ENCODE data around the gene JADE2. TPM values are rescaled to one million over a fixed set of nuclear protein-coding genes. Genes with fewer than 3 reads are reported as not detected.
"Not testable (repeated sequence)": the region's sequence is repeated elsewhere in the genome, so short reads cannot be mapped to it uniquely, and the experiment has no call there.

JADE2 gene
- total RNA-seq, 1 experiment from 2014 or later: 20.8 TPM

GRCh38 chr5:134507452-134507851 is 18.0 kb upstream of the JADE2 start:
- no peak for DNase-seq (ENCODE audit: low spot score)

GRCh38 chr5:134508521-134509195 is 16.8 kb upstream of the JADE2 start:
- no peak for DNase-seq (ENCODE audit: low spot score)

GRCh38 chr5:134509308-134510040 is 16.0 kb upstream of the JADE2 start:
- DNase-seq (ENCODE audit: low spot score): peak; percentile 96

DNA sequence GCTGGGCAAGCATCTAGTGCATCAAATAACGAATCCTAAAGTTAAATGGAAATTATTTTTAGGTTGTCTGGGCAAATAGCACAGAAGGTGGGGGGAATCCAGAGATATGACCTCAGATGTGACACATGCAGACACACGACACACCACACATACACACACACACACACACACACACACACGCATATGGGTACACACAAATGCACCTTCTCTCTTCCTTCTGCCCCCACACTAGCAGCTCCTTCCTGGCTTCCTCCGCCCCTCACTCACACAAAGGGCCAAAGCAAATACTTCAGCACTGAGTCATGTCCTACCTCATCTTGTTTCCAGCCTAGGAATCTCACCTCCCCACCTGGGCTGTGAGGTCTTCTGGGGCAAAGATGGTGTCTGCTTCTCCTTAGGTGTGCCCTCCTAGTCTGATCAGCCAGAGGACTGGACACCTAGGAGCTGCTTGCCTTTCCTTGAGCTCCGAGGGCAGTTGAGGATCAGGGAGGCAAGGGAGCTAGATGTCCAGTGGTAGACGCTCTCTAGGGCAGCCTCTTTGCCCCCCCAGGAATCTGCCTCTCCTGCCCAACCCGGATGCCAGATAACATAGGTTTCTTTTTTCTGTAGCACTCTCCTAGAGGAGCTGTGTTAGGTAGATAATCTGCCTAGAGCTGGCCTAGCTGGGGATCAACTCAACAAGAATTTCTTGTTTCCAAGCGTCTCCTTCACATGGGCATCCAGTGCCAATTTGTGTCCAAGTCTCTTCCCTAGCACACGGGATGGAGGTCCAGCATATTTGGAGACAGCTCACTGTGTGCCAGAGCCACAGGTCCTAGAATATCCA is 14.3 kb upstream of the JADE2 start:
- DNase-seq (ENCODE audit: low spot score): peak; percentile 73

DNA sequence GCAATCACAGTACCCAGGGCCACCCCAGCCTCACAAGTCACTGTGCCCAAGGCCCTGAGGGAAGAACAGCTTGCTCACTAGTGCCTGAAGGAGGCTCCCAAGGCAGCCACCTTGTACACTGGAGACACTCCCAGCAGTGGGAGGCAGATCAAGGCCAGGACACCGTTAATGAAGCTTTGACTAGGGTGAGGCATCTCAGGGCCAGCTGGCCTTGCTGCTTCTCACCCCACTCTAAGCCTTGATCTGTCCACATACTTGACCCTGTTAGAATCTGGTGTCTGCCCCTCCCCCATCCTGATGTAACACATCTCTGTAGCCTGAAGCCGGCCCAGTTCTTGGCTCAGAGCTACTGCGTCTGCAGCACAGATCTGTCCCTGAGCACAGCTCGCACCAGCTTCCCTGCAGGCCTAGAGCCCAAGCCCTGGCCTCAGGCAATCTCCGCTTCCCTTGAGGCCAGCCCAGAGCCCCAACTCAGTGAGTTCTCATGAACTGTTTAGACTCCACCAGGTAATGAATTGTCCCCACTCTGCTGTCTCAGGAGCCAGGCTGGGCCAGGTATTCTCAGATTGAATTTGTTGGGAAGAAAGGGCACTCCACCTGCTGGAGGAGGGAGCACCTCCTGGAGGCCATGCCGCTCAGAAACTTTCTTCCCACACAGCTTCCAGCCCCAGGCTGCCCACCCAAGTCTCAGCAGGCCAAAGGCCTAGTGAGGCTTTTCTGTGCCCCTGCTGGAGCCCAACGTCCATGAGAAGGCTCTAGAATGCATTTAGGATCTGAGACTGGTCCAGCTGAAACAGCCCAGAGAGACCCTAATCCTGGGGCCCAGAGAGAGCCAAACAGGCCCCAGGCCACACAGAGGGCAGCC is 13.4 kb upstream of the JADE2 start:
- peak; percentile 53 for DNase-seq (ENCODE audit: low spot score)

DNA sequence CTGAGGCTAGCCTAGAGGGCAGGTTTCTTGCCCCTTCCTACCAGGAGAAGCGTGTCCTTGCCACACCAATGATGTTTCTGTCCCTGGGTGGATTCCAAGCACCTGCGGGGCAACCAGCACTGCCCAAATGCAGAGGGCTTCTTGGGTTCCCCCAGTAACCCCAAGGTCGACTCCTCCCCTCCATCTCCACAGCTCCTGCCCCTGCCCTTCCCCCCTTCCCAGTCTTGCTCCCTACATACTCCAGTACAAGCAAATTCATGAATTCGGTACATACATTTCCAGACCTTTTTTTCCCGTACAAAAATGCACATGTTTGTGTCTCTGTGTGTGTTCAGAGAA is 12.8 kb upstream of the JADE2 start:
- DNase-seq (ENCODE audit: low spot score): no peak

DNA sequence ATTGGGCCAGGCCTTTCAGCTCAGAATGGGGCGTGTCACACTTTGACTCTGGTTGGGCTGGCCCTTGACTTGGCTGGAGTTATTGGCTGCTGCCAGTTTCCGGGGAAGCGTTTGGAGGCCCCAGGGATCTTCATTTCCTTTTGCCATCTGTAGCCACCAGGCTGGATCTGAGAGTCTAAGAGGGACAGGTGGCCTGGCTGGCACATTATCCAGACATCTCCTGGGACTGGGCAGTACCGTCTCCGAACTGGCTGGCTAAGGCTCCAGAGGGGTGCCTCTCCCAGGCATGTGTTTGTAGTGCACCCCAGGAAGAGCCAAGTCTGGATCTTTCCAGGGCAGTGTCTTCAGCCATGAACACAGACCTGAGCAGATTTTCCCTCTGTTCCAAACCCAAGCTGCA is 9.7 kb upstream of the JADE2 start:
- no peak for DNase-seq (ENCODE audit: low spot score)

DNA sequence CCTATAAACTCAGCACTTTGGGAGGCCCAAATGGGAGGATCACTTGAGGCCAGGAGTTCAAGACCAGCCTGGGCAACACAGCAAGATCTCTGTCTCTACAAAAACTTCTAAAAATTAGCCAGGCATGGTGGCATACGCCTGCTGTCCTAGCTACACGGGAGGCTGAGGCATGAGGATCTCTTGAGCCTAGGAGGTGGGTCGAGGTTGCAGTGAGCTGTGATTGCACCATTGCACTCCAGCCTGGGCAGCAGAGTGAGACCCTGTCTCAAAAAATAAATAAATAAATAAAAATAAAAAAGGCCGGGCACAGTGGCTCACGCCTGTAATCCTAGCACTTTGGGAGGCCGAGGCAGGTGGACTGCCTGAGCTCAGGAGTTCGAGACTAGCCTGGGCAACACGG is 8.5 kb upstream of the JADE2 start:
- not testable (repeated sequence) for DNase-seq (ENCODE audit: low spot score)

GRCh38 chr5:134517553-134517952 is 7.9 kb upstream of the JADE2 start:
- DNase-seq (ENCODE audit: low spot score): no peak

DNA sequence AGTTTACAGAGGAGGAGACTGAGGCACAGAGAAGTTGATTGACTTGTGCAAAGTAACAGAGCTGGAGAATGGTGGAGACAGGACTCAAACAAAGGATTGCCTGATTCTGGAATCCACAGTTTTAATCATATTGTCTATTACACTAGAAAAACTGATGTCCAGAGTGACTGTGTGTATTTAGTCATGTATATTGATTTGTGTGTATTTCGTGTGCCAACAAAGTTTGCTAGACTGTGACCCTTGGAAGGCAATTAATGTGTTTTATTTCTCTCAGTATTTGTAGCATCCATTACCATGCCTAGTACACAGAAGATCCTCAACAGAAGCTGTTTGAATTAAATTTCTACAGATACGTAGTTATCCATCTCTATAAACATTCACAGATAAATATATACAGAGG is 5.5 kb upstream of the JADE2 start:
- DNase-seq (ENCODE audit: low spot score): no peak

- no peak for DNase-seq (ENCODE audit: low spot score)
Observed at GRCh38 chr5:134521841-134522240, 3.6 kb upstream of the JADE2 start.

DNA sequence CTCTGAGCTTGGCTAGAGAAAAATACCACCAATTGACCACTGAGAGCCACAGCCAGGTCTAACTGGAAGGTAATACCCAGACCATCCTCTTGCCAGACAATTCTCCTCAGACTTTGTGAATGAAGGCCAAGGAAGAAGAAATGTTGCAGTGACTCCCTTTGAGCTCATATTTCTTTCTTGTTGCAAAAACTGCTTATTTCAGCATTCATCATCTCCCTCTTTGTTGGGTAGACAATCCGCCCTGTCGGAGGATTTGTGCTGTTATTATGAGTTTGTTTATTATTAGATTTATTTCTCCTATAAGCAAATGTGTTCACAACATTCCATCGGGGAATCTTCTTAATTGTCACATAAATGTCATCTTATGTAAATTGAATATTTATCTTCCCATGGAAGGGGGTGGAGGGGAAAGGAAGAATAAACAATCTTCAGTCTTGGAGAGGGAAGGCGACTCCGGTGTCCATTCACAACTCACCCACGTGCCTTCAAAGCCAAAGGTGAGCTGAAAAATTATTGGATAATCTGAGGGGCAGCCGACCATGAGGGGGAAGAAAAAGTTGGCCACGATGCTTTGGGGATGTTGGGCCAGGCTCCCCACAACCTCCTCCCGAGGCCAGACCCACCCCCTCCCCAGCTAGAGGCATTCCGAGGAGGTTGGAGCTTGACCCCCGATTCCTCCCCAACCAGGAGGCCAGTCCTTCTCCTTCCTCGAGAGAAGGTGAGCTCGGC is 1.8 kb upstream of the JADE2 start:
- no peak for DNase-seq (ENCODE audit: low spot score)

- peak; percentile 67 for DNase-seq (ENCODE audit: low spot score)
Observed at GRCh38 chr5:134524272-134524825, 1.1 kb upstream of the JADE2 start.

DNA sequence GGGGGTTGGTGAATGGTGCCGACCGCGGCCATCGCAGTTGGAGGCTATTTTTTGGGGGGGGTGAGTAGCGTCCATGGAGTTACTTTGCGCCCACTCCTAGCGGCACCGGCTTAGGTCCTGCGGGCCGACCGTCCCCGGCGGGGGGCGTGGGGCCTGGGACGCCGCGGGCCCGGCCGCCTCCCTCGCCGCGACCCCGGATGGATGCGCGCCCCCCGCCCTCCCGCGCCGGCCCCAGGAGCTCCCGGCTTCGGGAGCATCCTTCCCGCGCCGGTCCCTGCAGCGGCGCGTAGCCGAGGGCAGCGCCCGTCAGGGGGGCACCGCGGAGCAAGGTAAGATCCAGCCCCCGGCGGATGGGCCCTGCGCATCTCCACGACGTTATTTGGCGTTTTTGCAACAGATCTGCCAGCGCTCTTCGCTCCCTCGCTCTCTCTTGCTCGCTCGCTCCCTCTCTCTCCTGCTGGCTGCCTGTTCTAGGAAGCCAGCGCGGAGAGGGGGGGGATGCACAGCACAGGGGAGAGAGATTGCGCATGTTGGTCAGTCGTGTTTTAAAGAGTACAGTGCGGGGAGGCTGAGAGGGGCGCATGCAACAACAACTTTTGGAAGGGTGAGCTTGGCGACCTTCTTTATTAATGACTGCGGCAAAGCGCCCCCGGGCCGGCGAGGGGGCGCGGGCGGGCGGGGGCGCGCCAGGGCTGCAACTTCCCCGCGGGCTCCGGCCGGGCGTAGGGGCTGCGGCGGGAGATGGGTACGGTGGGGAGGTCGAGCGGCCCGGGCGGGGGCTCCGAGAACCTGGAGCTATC is 413 bp downstream of the JADE2 start:
- DNase-seq (ENCODE audit: low spot score): peak; percentile 66

GRCh38 chr5:134526483-134527155 is 1.1 kb downstream of the JADE2 start:
- peak; percentile 72 for DNase-seq (ENCODE audit: low spot score)

GRCh38 chr5:134527156-134527960 is 1.9 kb downstream of the JADE2 start:
- peak; percentile 87 for DNase-seq (ENCODE audit: low spot score)

GRCh38 chr5:134527961-134528424 is 2.5 kb downstream of the JADE2 start:
- DNase-seq (ENCODE audit: low spot score): no peak

DNA sequence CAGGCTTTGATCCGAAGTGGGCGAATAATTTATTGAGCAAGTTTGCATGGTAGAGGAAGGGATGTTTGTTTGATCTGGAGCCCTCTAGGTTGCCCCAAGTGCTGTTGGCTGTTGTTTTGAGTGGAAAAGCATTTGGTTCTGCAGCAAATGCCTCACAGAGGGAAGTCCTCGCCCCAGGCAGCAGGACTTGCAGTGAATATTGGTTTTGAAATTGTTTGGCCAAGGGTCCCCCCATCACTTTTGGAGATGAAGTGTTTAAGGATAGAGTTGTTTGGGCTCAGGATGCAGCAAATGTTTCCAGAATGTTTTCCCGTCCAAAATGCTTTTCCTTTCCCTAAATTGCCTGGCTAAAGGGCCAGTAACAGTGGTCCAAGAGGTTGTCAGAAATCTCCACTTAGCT is 3.1 kb downstream of the JADE2 start:
- DNase-seq (ENCODE audit: low spot score): no peak

All from A172 (cell line).